PC-9 (cell line): ENCODE data around the gene RPGRIP1L. TPM values are rescaled to one million over a fixed set of nuclear protein-coding genes. Genes with fewer than 3 reads are reported as not detected.

Experiments used
- BruUV-seq: library from RNA; stranded (reverse); fragments of 400-500 nt; replicated peaks from 2 replicates; lab custom pipeline; 2021; lab: Mats Ljungman, UMichigan
- CTCF ChIA-PET: fragments of 300-600 bp; sonication (Branson Sonifier 250); formaldehyde crosslinking; loops from one replicate; lab custom pipeline; 2022; ENCODE audit warnings: antibody characterized with exemption; lab: Charles Lee
- POLR2A ChIA-PET: fragments of 300-600 bp; sonication (Branson Sonifier 250); formaldehyde crosslinking; loops from one replicate; lab custom pipeline; 2022; ENCODE audit warnings: antibody characterized with exemption; ENCODE audit not compliant: unreplicated experiment; lab: Charles Lee
- DNase-seq, 2 experiments: peaks; one replicate each; pipeline versions ENCODE4 v3.0.0 to v3.0.0-alpha.2; 2015 to 2022; ENCODE audit warnings: mixed read lengths in 1 of 2
- H2AFZ ChIP-seq: fragments of 200-600 bp; sonication (generic); 2 replicates; pipeline ENCODE4 v1.8.1; 2017; ENCODE audit warnings: antibody characterized with exemption
- H3F3A ChIP-seq: fragments of 200-600 bp; sonication (generic); 2 replicates; pipeline ENCODE4 v1.8.1; 2017; ENCODE audit warnings: antibody characterized with exemption, mild to moderate bottlenecking, low read depth; ENCODE audit not compliant: insufficient read depth
- H3K27ac ChIP-seq: fragments of 200-600 bp; sonication (generic); 2 replicates; pipeline ENCODE4 v1.6.1; 2016; ENCODE audit warnings: mixed run types
- H3K27me3 ChIP-seq: fragments of 200-600 bp; sonication (generic); 2 replicates; pipeline ENCODE4 v1.6.1; 2016; ENCODE audit warnings: low read depth, mixed run types; ENCODE audit not compliant: insufficient read depth
- H3K36me3 ChIP-seq: fragments of 200-600 bp; sonication (generic); 2 replicates; pipeline ENCODE4 v1.6.1; 2016; ENCODE audit warnings: low read depth, mixed run types
- H3K4me1 ChIP-seq: fragments of 200-600 bp; sonication (generic); replicated peaks from 2 replicates; pipeline ENCODE4 v1.6.1; 2016; ENCODE audit warnings: mixed run types; ENCODE audit not compliant: insufficient read depth
- H3K4me2 ChIP-seq: fragments of 200-600 bp; sonication (generic); 2 replicates; pipeline ENCODE4 v1.6.1; 2017; ENCODE audit warnings: mixed run types
- H3K4me3 ChIP-seq: fragments of 200-600 bp; sonication (generic); 2 replicates; pipeline ENCODE4 v1.6.1; 2016; ENCODE audit warnings: mixed run types
- H3K79me2 ChIP-seq: fragments of 200-600 bp; sonication (generic); 2 replicates; pipeline ENCODE4 v1.6.1; 2017; ENCODE audit warnings: low read depth, mixed run types
- H3K9me2 ChIP-seq: fragments of 200-600 bp; sonication (generic); 2 replicates; pipeline ENCODE4 v1.8.1; 2017; ENCODE audit warnings: mild to moderate bottlenecking; ENCODE audit not compliant: insufficient read depth
- H3K9me3 ChIP-seq: fragments of 200-600 bp; sonication (generic); 2 replicates; pipeline ENCODE4 v1.8.1; 2016; ENCODE audit warnings: low read depth; ENCODE audit not compliant: insufficient read depth
- H4K20me1 ChIP-seq: fragments of 200-600 bp; sonication (generic); 2 replicates; pipeline ENCODE4 v1.8.1; 2017; ENCODE audit not compliant: insufficient read depth
- EZH2 ChIP-seq: fragments of 200-600 bp; sonication (generic); IDR thresholded peaks from 2 replicates; pipeline ENCODE4 v1.8.0; 2017; ENCODE audit warnings: antibody characterized with exemption, low read depth
- intact Hi-C: fragments of 100-400 bp; cut with micrococcal nuclease; formaldehyde crosslinking; loops from one replicate; pipeline ENCODE4 v1.10.0; 2022; ENCODE audit not compliant: unreplicated experiment
- total RNA-seq: library from RNA; stranded (reverse); gene quantifications from 2 replicates; pipeline ENCODE4 v1.2.3, GENCODE V29; 2021
- TF ChIP-seq, protein P1 (sequence below): fragments of 200-600 bp; sonication (generic); conservative IDR thresholded peaks from 2 replicates; pipeline ENCODE4 v1.6.1; 2017; ENCODE audit warnings: mixed run types, antibody characterized with exemption, mild to moderate bottlenecking, moderate library complexity

The RPGRIP1L gene
- total RNA-seq, 1 experiment from 2014 or later: 14.0 TPM

DNA sequence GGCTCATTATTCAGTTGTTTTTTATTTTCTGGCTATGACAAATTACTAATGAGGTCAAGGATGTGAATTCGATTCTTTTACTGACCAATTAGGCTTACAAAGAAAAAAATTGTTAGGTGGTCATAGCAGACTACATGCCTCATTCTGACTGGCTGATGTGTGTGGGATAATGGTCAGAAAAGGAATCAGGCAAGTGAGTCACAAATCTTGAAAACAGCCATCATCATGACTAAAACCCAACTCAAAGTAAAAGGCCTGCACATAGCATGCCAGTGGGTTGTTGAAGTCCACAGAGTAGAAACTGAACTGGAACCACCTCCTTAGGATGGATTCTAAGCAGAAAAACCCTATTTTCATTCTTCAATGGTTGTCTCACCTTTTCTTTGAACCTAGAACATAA is 8.6 kb downstream of the RPGRIP1L start:
- H3K4me1 ChIP-seq: no peaks in the 10 kb centered on the region
- no peaks in the 10 kb centered on the region for H3K79me2 ChIP-seq
- no TSS peak for BruUV-seq

DNA sequence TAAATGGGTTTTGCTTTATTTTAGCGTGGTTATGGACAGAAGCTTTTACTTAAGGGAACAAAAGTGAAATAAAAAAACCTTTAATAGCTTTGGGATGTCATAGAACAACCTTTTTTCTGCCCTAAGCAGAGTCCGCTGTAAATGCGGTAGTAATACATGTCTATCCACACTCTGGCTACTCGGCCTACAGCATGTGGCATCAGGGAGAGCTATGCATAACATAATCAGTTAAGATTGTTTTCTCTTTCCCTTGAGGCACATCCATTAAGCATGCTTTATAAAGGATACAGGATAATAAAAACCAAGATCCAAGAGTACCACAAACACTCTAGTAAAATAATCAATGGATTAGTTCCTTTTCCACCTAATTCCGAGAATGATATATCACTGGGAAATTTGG is 10.3 kb downstream of the RPGRIP1L start:
- H3K36me3 ChIP-seq: no peaks in the 10 kb centered on the region
- BruUV-seq: no TSS peak
- TF ChIP-seq, protein P1, sequence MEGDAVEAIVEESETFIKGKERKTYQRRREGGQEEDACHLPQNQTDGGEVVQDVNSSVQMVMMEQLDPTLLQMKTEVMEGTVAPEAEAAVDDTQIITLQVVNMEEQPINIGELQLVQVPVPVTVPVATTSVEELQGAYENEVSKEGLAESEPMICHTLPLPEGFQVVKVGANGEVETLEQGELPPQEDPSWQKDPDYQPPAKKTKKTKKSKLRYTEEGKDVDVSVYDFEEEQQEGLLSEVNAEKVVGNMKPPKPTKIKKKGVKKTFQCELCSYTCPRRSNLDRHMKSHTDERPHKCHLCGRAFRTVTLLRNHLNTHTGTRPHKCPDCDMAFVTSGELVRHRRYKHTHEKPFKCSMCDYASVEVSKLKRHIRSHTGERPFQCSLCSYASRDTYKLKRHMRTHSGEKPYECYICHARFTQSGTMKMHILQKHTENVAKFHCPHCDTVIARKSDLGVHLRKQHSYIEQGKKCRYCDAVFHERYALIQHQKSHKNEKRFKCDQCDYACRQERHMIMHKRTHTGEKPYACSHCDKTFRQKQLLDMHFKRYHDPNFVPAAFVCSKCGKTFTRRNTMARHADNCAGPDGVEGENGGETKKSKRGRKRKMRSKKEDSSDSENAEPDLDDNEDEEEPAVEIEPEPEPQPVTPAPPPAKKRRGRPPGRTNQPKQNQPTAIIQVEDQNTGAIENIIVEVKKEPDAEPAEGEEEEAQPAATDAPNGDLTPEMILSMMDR: no peak
- TF ChIP-seq EZH2: no peak
- no peak overlapping the region for H3K4me3 ChIP-seq
- H2AFZ ChIP-seq: no peak overlapping the region
- intact Hi-C loops: no loop called here
- no peak overlapping the region for H3K4me2 ChIP-seq
- no peaks in the 10 kb centered on the region for H3K4me1 ChIP-seq
- DNase-seq: no peak
- H4K20me1 ChIP-seq: no peaks in the 10 kb centered on the region
- no peak overlapping the region for H3K27ac ChIP-seq
- H3K27me3 ChIP-seq: no peaks in the 10 kb centered on the region
- ChIA-PET POLR2A (no interaction called here), CTCF (no interaction called here)
- H3F3A ChIP-seq: no peaks in the 10 kb centered on the region; the same call in 1 of the 2 replicates
- H3K79me2 ChIP-seq: no peaks in the 10 kb centered on the region
- H3K9me2 ChIP-seq: no peaks in the 10 kb centered on the region
- no peaks in the 10 kb centered on the region for H3K9me3 ChIP-seq

More for the DNA sequence above, 8.6 kb downstream of the RPGRIP1L start:
- Histone ChIP-seq H3K4me2 (no peak overlapping the region), H3K27ac (no peak overlapping the region), H3K9me2 (no peaks in the 10 kb centered on the region), H3K27me3 (no peaks in the 10 kb centered on the region), H2AFZ (no peak overlapping the region), H3K4me3 (no peak overlapping the region), H3K36me3 (no peaks in the 10 kb centered on the region), H3K9me3 (no peaks in the 10 kb centered on the region), H4K20me1 (no peaks in the 10 kb centered on the region), H3F3A (no peaks in the 10 kb centered on the region; the same call in 1 of the 2 replicates)
- TF ChIP-seq EZH2: no peak
- TF ChIP-seq, protein P1: no peak
- DNase-seq: no peak
- CTCF ChIA-PET: no interaction called here
- intact Hi-C loops: no loop called here
- POLR2A ChIA-PET: no interaction called here

DNA sequence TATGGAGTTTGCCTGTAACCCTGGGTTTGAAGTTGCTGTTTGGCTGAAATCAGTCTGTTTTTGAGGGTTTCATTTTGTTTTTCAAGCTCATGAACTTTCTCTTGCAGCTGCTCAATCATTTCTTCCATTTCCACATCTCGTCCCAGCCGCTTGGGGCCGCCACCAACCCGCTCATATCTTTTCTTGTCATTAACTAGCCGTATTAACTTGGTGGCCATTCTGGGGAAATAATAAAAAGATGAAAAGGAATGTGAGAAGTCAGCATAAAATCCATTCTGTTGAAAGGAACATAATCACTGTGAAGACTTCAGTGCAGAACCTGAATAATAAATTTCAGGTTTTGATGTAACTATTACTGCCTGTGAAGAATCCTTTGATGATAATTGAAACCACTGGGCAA is 11.5 kb downstream of the RPGRIP1L start:
- H2AFZ ChIP-seq: no peak overlapping the region
- no peaks in the 10 kb centered on the region for H3K4me1 ChIP-seq
- ChIA-PET CTCF (interaction anchor here (0.6 kb wide), 1 partner anchor 10 kb away, joined by 5 read pairs; no protein-coding TSS in a partner anchor), POLR2A (no interaction called here)
- no peaks in the 10 kb centered on the region for H3K9me2 ChIP-seq
- DNase-seq: peak; percentile 21 to 45
- no peak overlapping the region for H3K4me3 ChIP-seq
- H4K20me1 ChIP-seq: no peaks in the 10 kb centered on the region
- no peaks in the 10 kb centered on the region for H3K36me3 ChIP-seq
- intact Hi-C loops: no loop called here
- no peaks in the 10 kb centered on the region for H3K9me3 ChIP-seq
- TF ChIP-seq, protein P1: peak; percentile 61
- no peak for TF ChIP-seq EZH2
- no peaks in the 10 kb centered on the region for H3K27me3 ChIP-seq
- H3K27ac ChIP-seq: no peak overlapping the region
- no peaks in the 10 kb centered on the region for H3K79me2 ChIP-seq
- no peak overlapping the region for H3K4me2 ChIP-seq
- no TSS peak for BruUV-seq
- H3F3A ChIP-seq: no peaks in the 10 kb centered on the region; the same call in 1 of the 2 replicates
